CD4-positive, alpha-beta T cell treated with Interleukin-4 for 1 hour (primary cell): ENCODE measurements around the gene GOLGA6C.
"Not testable (repeated sequence)": the region's sequence is repeated elsewhere in the genome, so short reads cannot be mapped to it uniquely, and the experiment has no call there.

Source experiments
- DNase-seq, 2 donors: peaks; one replicate each; pipeline ENCODE4 v3.0.0-alpha.2; 2020 to 2022

Gene GOLGA6C

GRCh38 chr15:75258620-75259343, 648 bp downstream of the GOLGA6C start:
- not testable (repeated sequence) for DNase-seq

GRCh38 chr15:75259873-75260272, 1.7 kb downstream of the GOLGA6C start:
- DNase-seq, result not testable (repeated sequence)

- DNase-seq, result not testable (repeated sequence)
These were observed 15.7 kb downstream of the GOLGA6C start for GRCh38 chr15:75273751-75274359.

- DNase-seq, result peak; percentile 57 to 69
These were observed 16.5 kb downstream of the GOLGA6C start for GRCh38 chr15:75274509-75275107.

- DNase-seq, result not testable (repeated sequence)
These were observed 17.5 kb downstream of the GOLGA6C start for GRCh38 chr15:75275617-75276016.

- not testable (repeated sequence) for DNase-seq
These were observed 20.4 kb downstream of the GOLGA6C start for GRCh38 chr15:75278497-75278896.

- peak in 1 of 2 donors; percentile 10 for DNase-seq
These were observed 24.4 kb downstream of the GOLGA6C start, which contains the start of gene GOLGA6D for GRCh38 chr15:75282572-75282971. Gene GOLGA6D (plus strand): TSS chr15:75282835. CDS start chr15:75282876, 41 bp downstream.

- not testable (repeated sequence) for DNase-seq
These were observed 26.0 kb downstream of the GOLGA6C start for GRCh38 chr15:75284152-75284551.

GRCh38 chr15:75293660-75294059, 35.5 kb downstream of the GOLGA6C start:
- not testable (repeated sequence) for DNase-seq

GRCh38 chr15:75298541-75299310, 40.6 kb downstream of the GOLGA6C start:
- DNase-seq, result not testable (repeated sequence)

- peak; percentile 61 to 67 for DNase-seq
These were observed 41.2 kb downstream of the GOLGA6C start for GRCh38 chr15:75299311-75299688.

GRCh38 chr15:75300026-75300425, 41.9 kb downstream of the GOLGA6C start:
- not testable (repeated sequence) for DNase-seq

- no peak for DNase-seq
These were observed 44.2 kb downstream of the GOLGA6C start for GRCh38 chr15:75302318-75302717.

GRCh38 chr15:75302753-75303152, 44.6 kb downstream of the GOLGA6C start:
- not testable (repeated sequence) for DNase-seq

GRCh38 chr15:75306188-75306587, 48.1 kb downstream of the GOLGA6C start:
- no peak for DNase-seq

- DNase-seq, result no peak
These were observed 49.8 kb downstream of the GOLGA6C start for GRCh38 chr15:75307778-75308390.

- no peak for DNase-seq
These were observed 51.6 kb downstream of the GOLGA6C start for GRCh38 chr15:75309711-75310110.

GRCh38 chr15:75312548-75312947, 54.4 kb downstream of the GOLGA6C start:
- not testable (repeated sequence) for DNase-seq

- no peak for DNase-seq
These were observed 55.1 kb downstream of the GOLGA6C start for GRCh38 chr15:75313116-75313845.

- no peak for DNase-seq
These were observed 56.6 kb downstream of the GOLGA6C start for GRCh38 chr15:75314552-75315290.
